GM12873 (cell line): Measurements from ENCODE around the gene FAIM2.

ENCODE experiments used
- CTCF ChIP-seq: IDR thresholded peaks from 2 replicates; pipeline ENCODE4 v1.5.1; 2012; ENCODE audit warnings: low read depth, mild to moderate bottlenecking, moderate library complexity, low read length, control low read depth; ENCODE audit not compliant: insufficient read depth; ENCODE audit errors: missing control alignments

FAIM2 gene

GRCh38 chr12:49872381-49872780 lies 31.3 kb downstream of the FAIM2 start:
- no peak for TF ChIP-seq CTCF

- no peak for TF ChIP-seq CTCF
These were observed 32.5 kb downstream of the FAIM2 start for GRCh38 chr12:49871263-49871561.

GRCh38 chr12:49870501-49871262 lies 33.0 kb downstream of the FAIM2 start:
- TF ChIP-seq CTCF, result no peak

GRCh38 chr12:49869816-49870500 lies 33.7 kb downstream of the FAIM2 start:
- TF ChIP-seq CTCF, result no peak

GRCh38 chr12:49868952-49869815 lies 34.5 kb downstream of the FAIM2 start:
- no peak for TF ChIP-seq CTCF

GRCh38 chr12:49868449-49868848 lies 35.3 kb downstream of the FAIM2 start:
- no peak for TF ChIP-seq CTCF
